Measurements from ENCODE around the gene ROGDI. TPM values are rescaled to one million over a fixed set of nuclear protein-coding genes. Genes with fewer than 3 reads are reported as not detected.

ROGDI gene
- total and polyA plus RNA-seq, 2 of the 13 experiments (the other 11 are each of a cell fraction or from before 2014, with no cell fraction given) = 19.2 to 42.1 TPM

GRCh38 chr16:4837733-4838501, 35.5 kb upstream of the ROGDI start (continued):
- no peak for TF ChIP-seq FOXP4 (CRISPR knock-in tag; IDR thresholded peaks at IDR 0.05)
- TF ChIP-seq ZNF280B (CRISPR knock-in tag; IDR thresholded peaks at IDR 0.05; ENCODE audit: borderline replicate concordance) = no peak
- no peak for TF ChIP-seq ZNF235 (CRISPR knock-in tag; IDR thresholded peaks at IDR 0.05; ENCODE audit: borderline replicate concordance)
- no peak for TF ChIP-seq ZNF572 (CRISPR knock-in tag; IDR thresholded peaks at IDR 0.05)
- TF ChIP-seq SUZ12 (IDR thresholded peaks at IDR 0.05; ENCODE audit: low read depth, low read length) = no peak

GRCh38 chr16:4836727-4837126, 34.3 kb upstream of the ROGDI start:
- ChIA-PET CTCF (ENCODE audit: low intra/inter-chr PET ratio, low total read pairs) (no interaction called here), POLR2A (interaction anchor here (1.0 kb wide), 1 partner anchor 121 kb away, joined by 6 read pairs; the partner anchor contains the start of gene SEC14L5)
- FAIRE-seq (no peak), ATAC-seq (no peak), DNase-seq (ENCODE audit: low spot score) (no peak)
- intact Hi-C loops (cut with micrococcal nuclease; ENCODE audit: unreplicated experiment) (no loop called here), in situ Hi-C loops (cut with HindIII; ENCODE audit: extremely low pct_ligation_motif_present, low pct_unique_long_range_greater_than_20kb) (no loop called here)
- H3K9ac ChIP-seq (ENCODE audit: insufficient read depth, low read depth, low read length) = no peak overlapping the region
- no peaks in the 10 kb centered on the region for H3K27me3 ChIP-seq (ENCODE audit: control insufficient read depth in 1 of 2, insufficient read depth in 2 of 2, low read length in 2 of 2)
- H3K36me3 ChIP-seq (replicated peaks in 1 of 2; ENCODE audit: control insufficient read depth in 1 of 2, insufficient read depth in 2 of 2, low read length in 2 of 2) = peaks cover 19 to 73% of the 10 kb centered on the region in 2 experiments
- H4K20me1 ChIP-seq (ENCODE audit: insufficient read depth, low read length) = no peaks in the 10 kb centered on the region
- H2AFZ ChIP-seq (ENCODE audit: low read length) = no peak overlapping the region
- H3K9me3 ChIP-seq (ENCODE audit: low read length) = no peaks in the 10 kb centered on the region
- H3K4me2 ChIP-seq (ENCODE audit: low read depth, low read length) = no peak overlapping the region
- no TSS peak for BruUV-seq (replicated peaks)
- H3K27ac ChIP-seq (ENCODE audit: extremely low read length, insufficient read depth, low read length) = no peak overlapping the region
- H3K4me3 ChIP-seq (replicated peaks in 1 of 3; ENCODE audit: insufficient read depth in 1 of 3, low read depth in 2 of 3, low read length in 3 of 3) = no peak overlapping the region
- peaks cover 8% of the 10 kb centered on the region for H3K79me2 ChIP-seq (ENCODE audit: insufficient read depth, low read length)
- 94% methylated on average over 2 of the region's 2 CpGs for whole genome bisulfite sequencing (ENCODE audit: low lambda C conversion rate)
- no peaks in the 10 kb centered on the region for H3K4me1 ChIP-seq (ENCODE audit: insufficient read depth, low read length)
- TF ChIP-seq MAZ (IDR thresholded peaks at IDR 0.05; ENCODE audit: borderline replicate concordance, low read depth, low read length) = no peak
- no peak for TF ChIP-seq MAZ (CRISPR knock-in tag; IDR thresholded peaks at IDR 0.05; ENCODE audit: low read depth)
- no peak for TF ChIP-seq CSRNP2 (CRISPR knock-in tag; conservative IDR thresholded peaks at IDR 0.05; ENCODE audit: low read depth)
- TF ChIP-seq NFKB2 (CRISPR knock-in tag; IDR thresholded peaks at IDR 0.05; ENCODE audit: borderline replicate concordance) = no peak
- no peak for TF ChIP-seq HNRNPUL1 (IDR thresholded peaks at IDR 0.05; ENCODE audit: low read depth, low read length)
- no peak for TF ChIP-seq HDAC1 (CRISPR knock-in tag; IDR thresholded peaks at IDR 0.05)
- TF ChIP-seq ZNF7 (CRISPR knock-in tag; IDR thresholded peaks at IDR 0.05) = no peak
- TF ChIP-seq ZNF777 (CRISPR knock-in tag; IDR thresholded peaks at IDR 0.05) = no peak
- TF ChIP-seq ZNF607 (CRISPR knock-in tag; IDR thresholded peaks at IDR 0.05; ENCODE audit: borderline replicate concordance) = no peak
- TF ChIP-seq PPARG (CRISPR knock-in tag; conservative IDR thresholded peaks at IDR 0.05) = no peak
- TF ChIP-seq ZNF570 (CRISPR knock-in tag; IDR thresholded peaks at IDR 0.05; ENCODE audit: borderline replicate concordance) = no peak
- TF ChIP-seq ARID2 (CRISPR knock-in tag; IDR thresholded peaks at IDR 0.05; ENCODE audit: borderline replicate concordance) = no peak
- TF ChIP-seq ZFX (CRISPR knock-in tag; IDR thresholded peaks at IDR 0.05; ENCODE audit: low read depth) = no peak
- no peak for TF ChIP-seq NCOA1 (CRISPR knock-in tag; IDR thresholded peaks at IDR 0.05)
